ENCODE data around the gene CARD11. TPM values are rescaled to one million over a fixed set of nuclear protein-coding genes. Genes with fewer than 3 reads are reported as not detected.

The CARD11 gene
- total RNA-seq, 5 donors from 2014 or later (not counting 1 experiment from before 2014, with no cell fraction given): 105 to 142 (median 132) TPM

DNA sequence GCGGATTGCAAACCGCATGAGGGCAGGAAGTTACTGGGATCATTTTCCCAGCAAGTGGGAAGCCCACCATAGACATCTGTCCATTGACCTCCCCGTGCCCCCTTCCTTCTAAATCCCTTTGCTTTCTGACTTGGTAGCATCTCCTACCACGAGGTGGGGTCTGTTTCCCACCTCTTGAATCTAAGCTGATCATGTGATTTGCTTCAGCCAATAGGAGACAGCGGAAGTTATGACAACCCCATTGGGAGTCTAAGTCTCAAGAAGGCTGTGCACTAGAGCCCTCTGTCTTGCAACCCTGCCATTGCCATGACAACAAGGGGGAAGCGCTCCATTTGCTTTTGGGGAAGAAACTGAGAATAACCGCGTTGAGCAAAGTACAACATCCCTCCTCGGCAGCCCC, 39.2 kb upstream of the CARD11 start:
- no peak overlapping the region for H3K27ac Mint-ChIP-seq
- no peak for ATAC-seq (replicated peaks in 1 of 4)
- 86% methylated on average over 7 of the region's 9 CpGs for WGBS (ENCODE audit: insufficient coverage)
- no peaks in the 10 kb centered on the region for H3K36me3 Mint-ChIP-seq
- Histone ChIP-seq H3K4me3 (ENCODE audit: control insufficient read depth in 1 of 2, extremely low read depth in 1 of 2, low read length in 1 of 2) (no peak overlapping the region), H3K4me1 (ENCODE audit: control insufficient read depth in 1 of 2, extremely low read depth in 1 of 2, insufficient read depth in 2 of 2, low read length in 2 of 2) (peaks cover 0 to 5% of the 10 kb centered on the region in 2 experiments), H3K27ac (ENCODE audit: low read length) (no peak overlapping the region), H3K27me3 (replicated peaks in 1 of 2; ENCODE audit: control insufficient read depth in 2 of 2, extremely low read depth in 1 of 2, insufficient read depth in 2 of 2, low read length in 1 of 2) (no peaks in the 10 kb centered on the region), H3K36me3 (ENCODE audit: control insufficient read depth in 2 of 2, extremely low read depth in 1 of 2, insufficient read depth in 1 of 2, low read length in 1 of 2) (no peaks in the 10 kb centered on the region), H3K9me3 (no peaks in the 10 kb centered on the region)
- peak in 1 of 35 experiments; percentile 22 for DNase-seq
- H3K4me1 Mint-ChIP-seq: peaks cover 0 to 9% (median 0%) of the 10 kb centered on the region in 3 donors
- no peaks in the 10 kb centered on the region for H3K27me3 Mint-ChIP-seq
- no peaks in the 10 kb centered on the region for H3K9me3 Mint-ChIP-seq
- CTCF ChIA-PET: interaction anchor here (0.7 to 1.0 kb wide), 2 partner anchors 9 to 15 kb away, joined by 3 read pairs; no protein-coding TSS in a partner anchor
- no peak overlapping the region for H3K4me3 Mint-ChIP-seq
- POLR2A ChIA-PET: no interaction called here

DNA sequence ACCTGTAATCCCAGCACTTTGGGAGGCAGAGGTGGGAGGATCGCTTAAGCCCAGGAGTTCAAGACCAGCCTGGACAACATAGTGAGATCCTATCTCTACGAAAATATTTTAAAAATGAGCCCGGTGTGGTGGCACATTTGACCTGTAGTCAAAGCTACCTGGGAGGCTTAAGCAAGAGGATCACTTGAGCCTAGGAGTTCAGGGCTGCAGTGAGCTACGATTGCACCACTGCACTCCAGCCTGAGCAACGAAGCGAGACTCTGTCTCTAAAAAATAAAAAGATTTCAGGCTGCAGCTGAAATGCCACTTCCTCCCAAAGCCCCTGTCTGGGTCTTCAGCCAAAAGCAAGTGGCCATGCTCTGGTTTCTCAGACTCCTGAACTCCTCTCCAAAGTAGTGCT, 38.7 kb upstream of the CARD11 start:
- POLR2A ChIA-PET: no interaction called here
- H3K9me3 Mint-ChIP-seq: no peaks in the 10 kb centered on the region

DNA sequence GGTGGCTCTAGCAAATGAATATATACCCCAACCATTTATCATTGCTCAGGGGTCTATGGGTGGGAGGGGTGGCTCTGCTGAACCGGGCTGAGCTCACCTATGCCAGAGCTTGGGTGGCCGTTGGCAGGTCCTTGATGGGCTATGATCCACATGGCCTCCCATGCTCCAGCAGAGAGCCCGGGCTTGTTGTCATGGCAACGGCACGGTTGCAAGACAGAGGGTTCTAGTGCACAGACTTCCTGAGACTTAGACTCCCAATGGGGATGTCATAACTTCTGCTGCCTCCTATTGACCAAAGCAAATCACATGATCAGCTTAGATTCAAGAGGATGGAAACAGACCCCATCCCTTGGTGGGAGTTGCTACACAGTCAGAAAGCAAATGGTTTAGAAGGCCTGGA, 36.4 kb upstream of the CARD11 start:
- Mint-ChIP-seq H3K27ac (no peak overlapping the region), H3K27me3 (no peaks in the 10 kb centered on the region), H3K4me1 (peaks cover 0 to 9% (median 0%) of the 10 kb centered on the region in 3 donors), H3K4me3 (no peak overlapping the region), H3K36me3 (peaks cover 3% of the 10 kb centered on the region), H3K9me3 (peaks cover 0 to 7% (median 4%) of the 10 kb centered on the region in 3 donors)
- Histone ChIP-seq H3K36me3 (ENCODE audit: control insufficient read depth in 2 of 2, extremely low read depth in 1 of 2, insufficient read depth in 1 of 2, low read length in 1 of 2) (no peaks in the 10 kb centered on the region), H3K27ac (ENCODE audit: low read length) (no peak overlapping the region), H3K4me3 (ENCODE audit: control insufficient read depth in 1 of 2, extremely low read depth in 1 of 2, low read length in 1 of 2) (no peak overlapping the region), H3K9me3 (no peaks in the 10 kb centered on the region), H3K4me1 (ENCODE audit: control insufficient read depth in 1 of 2, extremely low read depth in 1 of 2, insufficient read depth in 2 of 2, low read length in 2 of 2) (peaks cover 0 to 5% of the 10 kb centered on the region in 2 experiments), H3K27me3 (replicated peaks in 1 of 2; ENCODE audit: control insufficient read depth in 2 of 2, extremely low read depth in 1 of 2, insufficient read depth in 2 of 2, low read length in 1 of 2) (no peaks in the 10 kb centered on the region)
- whole genome bisulfite sequencing (ENCODE audit: insufficient coverage): 63% methylated on average over 3 of the region's 5 CpGs
- ATAC-seq (replicated peaks in 1 of 4): no peak
- ChIA-PET CTCF (interaction anchor here in 1 of 2 donors (0.6 kb wide), 1 partner anchor 814 kb away, joined by 3 read pairs; no protein-coding TSS in a partner anchor), POLR2A (no interaction called here)
- no peak for DNase-seq

More for the DNA sequence above, 38.7 kb upstream of the CARD11 start:
- WGBS (ENCODE audit: insufficient coverage): 75% methylated on average over 6 of the region's 6 CpGs
- H3K27ac ChIP-seq (ENCODE audit: low read length): no peak overlapping the region
- Mint-ChIP-seq H3K4me3 (no peak overlapping the region), H3K4me1 (peaks cover 0 to 9% (median 0%) of the 10 kb centered on the region in 3 donors), H3K36me3 (no peaks in the 10 kb centered on the region), H3K27ac (no peak overlapping the region), H3K27me3 (no peaks in the 10 kb centered on the region)
- H3K4me1 ChIP-seq (ENCODE audit: control insufficient read depth in 1 of 2, extremely low read depth in 1 of 2, insufficient read depth in 2 of 2, low read length in 2 of 2): peaks cover 0 to 5% of the 10 kb centered on the region in 2 experiments
- DNase-seq: no peak
- no peaks in the 10 kb centered on the region for H3K36me3 ChIP-seq (ENCODE audit: control insufficient read depth in 2 of 2, extremely low read depth in 1 of 2, insufficient read depth in 1 of 2, low read length in 1 of 2)
- H3K27me3 ChIP-seq (replicated peaks in 1 of 2; ENCODE audit: control insufficient read depth in 2 of 2, extremely low read depth in 1 of 2, insufficient read depth in 2 of 2, low read length in 1 of 2): no peaks in the 10 kb centered on the region
- H3K4me3 ChIP-seq (ENCODE audit: control insufficient read depth in 1 of 2, extremely low read depth in 1 of 2, low read length in 1 of 2): no peak overlapping the region
- H3K9me3 ChIP-seq: no peaks in the 10 kb centered on the region
- CTCF ChIA-PET: interaction anchor here (0.7 to 1.0 kb wide), 2 partner anchors 10 to 14 kb away, joined by 3 read pairs; no protein-coding TSS in a partner anchor
- no peak for ATAC-seq (replicated peaks in 1 of 4)

DNA sequence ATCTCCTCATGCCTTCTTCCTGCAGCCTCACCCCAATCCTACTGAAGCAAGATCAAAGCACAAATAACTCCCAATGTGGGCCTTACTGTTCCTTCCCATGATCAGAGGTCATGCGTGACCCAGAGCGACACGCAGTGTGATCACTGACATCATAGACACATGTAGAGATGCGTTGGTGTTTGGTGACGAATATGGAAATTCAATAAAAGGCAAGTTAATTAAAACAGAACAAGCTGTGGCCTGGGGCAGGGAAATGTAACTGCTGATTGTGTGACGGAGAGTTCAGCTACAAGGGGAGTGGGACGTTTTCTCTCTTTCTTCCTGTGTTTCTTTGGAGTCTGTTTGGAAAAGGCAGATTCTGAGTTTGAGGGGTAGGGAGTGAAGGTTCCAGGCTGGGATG, 34.8 kb upstream of the CARD11 start:
- DNase-seq (no peak), ATAC-seq (replicated peaks in 1 of 4) (no peak)
- H3K36me3 Mint-ChIP-seq: peaks cover 3% of the 10 kb centered on the region
- Histone ChIP-seq H3K27me3 (replicated peaks in 1 of 2; ENCODE audit: control insufficient read depth in 2 of 2, extremely low read depth in 1 of 2, insufficient read depth in 2 of 2, low read length in 1 of 2) (no peaks in the 10 kb centered on the region), H3K9me3 (no peaks in the 10 kb centered on the region), H3K27ac (ENCODE audit: low read length) (no peak overlapping the region), H3K4me1 (ENCODE audit: control insufficient read depth in 1 of 2, extremely low read depth in 1 of 2, insufficient read depth in 2 of 2, low read length in 2 of 2) (peaks cover 0 to 5% of the 10 kb centered on the region in 2 experiments), H3K36me3 (ENCODE audit: control insufficient read depth in 2 of 2, extremely low read depth in 1 of 2, insufficient read depth in 1 of 2, low read length in 1 of 2) (no peaks in the 10 kb centered on the region), H3K4me3 (ENCODE audit: control insufficient read depth in 1 of 2, extremely low read depth in 1 of 2, low read length in 1 of 2) (no peak overlapping the region)
- ChIA-PET CTCF (no interaction called here), POLR2A (no interaction called here)
- H3K27me3 Mint-ChIP-seq: no peaks in the 10 kb centered on the region
- peaks cover 0 to 7% (median 4%) of the 10 kb centered on the region in 3 donors for H3K9me3 Mint-ChIP-seq
- WGBS (ENCODE audit: insufficient coverage): 91% methylated on average over 4 of the region's 7 CpGs
- no peak overlapping the region for H3K4me3 Mint-ChIP-seq
- H3K4me1 Mint-ChIP-seq: peaks cover 0 to 10% (median 3%) of the 10 kb centered on the region in 3 donors
- no peak overlapping the region for H3K27ac Mint-ChIP-seq

DNA sequence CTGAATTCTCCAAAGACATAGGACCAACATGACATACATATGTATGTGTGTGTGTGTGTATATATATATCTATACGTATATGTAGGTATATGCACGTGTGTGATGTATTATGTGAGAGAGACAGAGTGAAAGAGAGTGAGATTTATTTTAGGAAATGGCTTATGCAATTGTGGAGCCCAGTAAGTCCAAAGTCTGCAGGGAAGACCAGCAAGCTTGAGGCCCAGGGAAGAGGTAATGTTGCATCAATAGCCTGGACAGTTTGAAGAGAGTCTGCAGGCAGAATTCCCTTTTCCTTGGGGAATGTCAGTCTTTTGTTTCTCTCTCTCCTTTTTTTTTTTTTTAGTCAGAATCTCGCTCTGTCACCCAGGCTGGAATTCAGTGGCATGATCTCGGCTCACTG, 33.0 kb upstream of the CARD11 start:
- Histone ChIP-seq H3K27ac (ENCODE audit: low read length) (no peak overlapping the region), H3K27me3 (replicated peaks in 1 of 2; ENCODE audit: control insufficient read depth in 2 of 2, extremely low read depth in 1 of 2, insufficient read depth in 2 of 2, low read length in 1 of 2) (no peaks in the 10 kb centered on the region), H3K4me1 (ENCODE audit: control insufficient read depth in 1 of 2, extremely low read depth in 1 of 2, insufficient read depth in 2 of 2, low read length in 2 of 2) (no peaks in the 10 kb centered on the region), H3K4me3 (ENCODE audit: control insufficient read depth in 1 of 2, extremely low read depth in 1 of 2, low read length in 1 of 2) (no peak overlapping the region), H3K36me3 (ENCODE audit: control insufficient read depth in 2 of 2, extremely low read depth in 1 of 2, insufficient read depth in 1 of 2, low read length in 1 of 2) (no peaks in the 10 kb centered on the region), H3K9me3 (no peaks in the 10 kb centered on the region)
- ChIA-PET CTCF (no interaction called here), POLR2A (interaction anchor here in 1 of 2 donors (0.5 kb wide), 1 partner anchor 36 kb away, joined by 4 read pairs; no protein-coding TSS in a partner anchor)
- 63% methylated on average over 1 of the region's 4 CpGs for WGBS (ENCODE audit: insufficient coverage)
- no peak for ATAC-seq (replicated peaks in 1 of 4)
- H3K4me1 Mint-ChIP-seq: peaks cover 0 to 14% (median 3%) of the 10 kb centered on the region in 3 donors
- no peak overlapping the region for H3K27ac Mint-ChIP-seq
- DNase-seq: no peak
- peaks cover 0 to 7% (median 4%) of the 10 kb centered on the region in 3 donors for H3K9me3 Mint-ChIP-seq
- H3K4me3 Mint-ChIP-seq: no peak overlapping the region
- H3K27me3 Mint-ChIP-seq: no peaks in the 10 kb centered on the region
- H3K36me3 Mint-ChIP-seq: peaks cover 3% of the 10 kb centered on the region

DNA sequence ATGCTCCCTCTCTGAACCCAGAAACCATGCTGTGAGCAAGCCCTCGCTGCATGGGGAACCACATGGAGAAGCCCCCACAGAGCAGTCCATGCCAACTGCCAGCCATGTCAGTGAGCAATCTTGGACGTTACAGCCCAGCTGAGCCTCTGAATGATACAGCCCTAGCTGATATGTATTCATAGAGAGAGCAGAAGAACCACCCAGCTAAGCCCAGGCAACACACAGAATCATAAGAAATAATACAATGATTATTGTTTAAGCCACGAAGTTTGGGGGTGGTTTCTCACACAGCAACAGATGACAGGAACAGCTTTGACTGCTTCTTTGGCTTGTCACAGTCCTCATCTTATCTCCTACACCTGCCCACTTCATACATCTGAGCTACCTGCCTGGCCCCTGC, 32.5 kb upstream of the CARD11 start:
- Histone ChIP-seq H3K4me1 (ENCODE audit: control insufficient read depth in 1 of 2, extremely low read depth in 1 of 2, insufficient read depth in 2 of 2, low read length in 2 of 2) (no peaks in the 10 kb centered on the region), H3K4me3 (ENCODE audit: control insufficient read depth in 1 of 2, extremely low read depth in 1 of 2, low read length in 1 of 2) (no peak overlapping the region), H3K27me3 (replicated peaks in 1 of 2; ENCODE audit: control insufficient read depth in 2 of 2, extremely low read depth in 1 of 2, insufficient read depth in 2 of 2, low read length in 1 of 2) (no peaks in the 10 kb centered on the region), H3K9me3 (no peaks in the 10 kb centered on the region), H3K36me3 (ENCODE audit: control insufficient read depth in 2 of 2, extremely low read depth in 1 of 2, insufficient read depth in 1 of 2, low read length in 1 of 2) (no peaks in the 10 kb centered on the region), H3K27ac (ENCODE audit: low read length) (no peak overlapping the region)
- ChIA-PET CTCF (interaction anchor here in 1 of 2 donors (0.5 kb wide), 1 partner anchor 17 kb away, joined by 5 read pairs; no protein-coding TSS in a partner anchor), POLR2A (no interaction called here)
- H3K36me3 Mint-ChIP-seq: peaks cover 7% of the 10 kb centered on the region
- DNase-seq: no peak
- H3K9me3 Mint-ChIP-seq: peaks cover 3 to 11% (median 8%) of the 10 kb centered on the region in 3 donors
- no peaks in the 10 kb centered on the region for H3K27me3 Mint-ChIP-seq
- no peak overlapping the region for H3K27ac Mint-ChIP-seq
- peaks cover 0 to 20% (median 5%) of the 10 kb centered on the region in 3 donors for H3K4me1 Mint-ChIP-seq
- no peak for ATAC-seq (replicated peaks in 1 of 4)
- H3K4me3 Mint-ChIP-seq: no peak overlapping the region
- WGBS (ENCODE audit: insufficient coverage): 100% methylated on average over 1 of the region's 3 CpGs

Data from T-cell (primary cell).